RWPE2 (cell line): ENCODE results near the gene PRAF2.

Experiments used
- ATAC-seq: fragments of 200-7000 bp; cut with Tn5 transposase; 3 replicates; pipeline ENCODE4 v1.9.1; 2021; ENCODE audit warnings: low read depth
- DNase-seq: peaks from one replicate; pipeline ENCODE4 v3.0.0-alpha.2; 2020; ENCODE audit warnings: low spot score
- H3K27ac ChIP-seq: fragments of 450-650 bp; 2 replicates; pipeline ENCODE4 v1.5.1; 2017; ENCODE audit warnings: mild to moderate bottlenecking; ENCODE audit not compliant: poor library complexity, severe bottlenecking
- H3K27me3 ChIP-seq: fragments of 250-450 bp; sonication (Bioruptor Pico); 2 replicates; pipeline ENCODE4 v1.5.1; 2021; ENCODE audit warnings: mild to moderate bottlenecking, moderate library complexity; ENCODE audit not compliant: insufficient read depth, poor library complexity, severe bottlenecking
- H3K36me3 ChIP-seq: fragments of 250-450 bp; sonication (Bioruptor Pico); 2 replicates; pipeline ENCODE4 v1.5.1; 2020; ENCODE audit warnings: low read depth, mild to moderate bottlenecking, moderate library complexity
- H3K4me1 ChIP-seq: fragments of 250-450 bp; sonication (Bioruptor Pico); 2 replicates; pipeline ENCODE4 v1.5.1; 2021; ENCODE audit warnings: mild to moderate bottlenecking, moderate library complexity; ENCODE audit not compliant: insufficient read depth, poor library complexity, severe bottlenecking
- H3K4me3 ChIP-seq: fragments of 250-450 bp; sonication (Bioruptor Pico); 2 replicates; pipeline ENCODE4 v1.5.1; 2021; ENCODE audit warnings: mild to moderate bottlenecking, moderate library complexity; ENCODE audit not compliant: severe bottlenecking
- H3K9me3 ChIP-seq: fragments of 250-450 bp; sonication (Bioruptor Pico); 2 replicates; pipeline ENCODE4 v1.5.1; 2021; ENCODE audit warnings: mild to moderate bottlenecking, moderate library complexity; ENCODE audit not compliant: severe bottlenecking
- CTCF ChIP-seq: fragments of 450-650 bp; IDR thresholded peaks from one replicate; pipeline ENCODE4 v1.5.1; 2017; ENCODE audit warnings: mild to moderate bottlenecking, moderate library complexity; ENCODE audit not compliant: poor library complexity, severe bottlenecking

Gene PRAF2

GRCh38 chrX:49116716-49117115 is 42.9 kb upstream of the PRAF2 start:
- peaks cover 11% of the 10 kb centered on the region for H3K36me3 ChIP-seq
- TF ChIP-seq CTCF, result no peak

GRCh38 chrX:49116076-49116475 is 42.3 kb upstream of the PRAF2 start:
- Histone ChIP-seq H3K36me3 (peaks cover 11% of the 10 kb centered on the region), H3K4me1 (no peaks in the 10 kb centered on the region), H3K27me3 (no peaks in the 10 kb centered on the region), H3K27ac (no peak overlapping the region), H3K4me3 (no peak overlapping the region), H3K9me3 (no peaks in the 10 kb centered on the region)
- TF ChIP-seq CTCF, result no peak
- ATAC-seq (no peak), DNase-seq (no peak)

More at GRCh38 chrX:49116716-49117115, 42.9 kb upstream of the PRAF2 start:
- DNase-seq (no peak), ATAC-seq (no peak)
- Histone ChIP-seq H3K9me3 (no peaks in the 10 kb centered on the region), H3K27ac (no peak overlapping the region), H3K27me3 (no peaks in the 10 kb centered on the region), H3K4me1 (no peaks in the 10 kb centered on the region), H3K4me3 (no peak overlapping the region)

GRCh38 chrX:49111791-49112190 is 38.0 kb upstream of the PRAF2 start:
- Histone ChIP-seq H3K27ac (no peak overlapping the region), H3K36me3 (no peaks in the 10 kb centered on the region)

GRCh38 chrX:49110417-49110816 is 36.6 kb upstream of the PRAF2 start:
- Histone ChIP-seq H3K4me3 (no peak overlapping the region), H3K27me3 (no peaks in the 10 kb centered on the region), H3K36me3 (no peaks in the 10 kb centered on the region), H3K4me1 (no peaks in the 10 kb centered on the region), H3K27ac (no peak overlapping the region), H3K9me3 (no peaks in the 10 kb centered on the region)
- no peak for TF ChIP-seq CTCF
- no peak for ATAC-seq
- no peak for DNase-seq

More at GRCh38 chrX:49111791-49112190, 38.0 kb upstream of the PRAF2 start:
- Histone ChIP-seq H3K9me3 (no peaks in the 10 kb centered on the region), H3K4me3 (no peak overlapping the region), H3K27me3 (no peaks in the 10 kb centered on the region), H3K4me1 (no peaks in the 10 kb centered on the region)
- DNase-seq, result no peak
- ATAC-seq, result no peak
- no peak for TF ChIP-seq CTCF

- no peak for TF ChIP-seq CTCF
- no peaks in the 10 kb centered on the region for H3K36me3 ChIP-seq
- H3K4me1 ChIP-seq, result no peaks in the 10 kb centered on the region
- DNase-seq, result no peak
- H3K27me3 ChIP-seq, result no peaks in the 10 kb centered on the region
- H3K27ac ChIP-seq, result no peak overlapping the region
- no peak for ATAC-seq
- H3K4me3 ChIP-seq, result no peak overlapping the region
- no peaks in the 10 kb centered on the region for H3K9me3 ChIP-seq
These were observed 34.8 kb upstream of the PRAF2 start for GRCh38 chrX:49108641-49109040.
